ENCODE measurements around the gene IRF4.

IRF4 gene

GRCh38 chr6:408148-408547 is 16.6 kb downstream of the IRF4 start:
- Mint-ChIP-seq H3K9me3 (peaks cover 34% of the 10 kb centered on the region), H3K27ac (no peak overlapping the region), H3K4me1 (peaks cover 61% of the 10 kb centered on the region), H3K36me3 (ENCODE audit: low read depth) (peaks cover 14% of the 10 kb centered on the region), H3K27me3 (ENCODE audit: low read depth, poor library complexity) (peaks cover 12% of the 10 kb centered on the region), H3K4me3 (no peak overlapping the region)
- TF ChIP-seq CTCF (IDR thresholded peaks at IDR 0.05): no peak
- no peak for DNase-seq

GRCh38 chr6:408599-409102 is 17.1 kb downstream of the IRF4 start:
- peak; percentile 35 for TF ChIP-seq CTCF (IDR thresholded peaks at IDR 0.05)
- peaks cover 35% of the 10 kb centered on the region for H3K9me3 Mint-ChIP-seq
- DNase-seq: peak; percentile 56
- H3K36me3 Mint-ChIP-seq (ENCODE audit: low read depth): peaks cover 14% of the 10 kb centered on the region
- H3K4me3 Mint-ChIP-seq: no peak overlapping the region
- H3K27ac Mint-ChIP-seq: peak overlapping the region; percentile 55
- H3K27me3 Mint-ChIP-seq (ENCODE audit: low read depth, poor library complexity): peaks cover 7% of the 10 kb centered on the region
- H3K4me1 Mint-ChIP-seq: peaks cover 63% of the 10 kb centered on the region

- H3K4me1 Mint-ChIP-seq: peaks cover 63% of the 10 kb centered on the region
- no peak overlapping the region for H3K4me3 Mint-ChIP-seq
- peaks cover 3% of the 10 kb centered on the region for H3K27me3 Mint-ChIP-seq (ENCODE audit: low read depth, poor library complexity)
- TF ChIP-seq CTCF (IDR thresholded peaks at IDR 0.05): no peak
- H3K36me3 Mint-ChIP-seq (ENCODE audit: low read depth): peaks cover 8% of the 10 kb centered on the region
- H3K27ac Mint-ChIP-seq: no peak overlapping the region
- DNase-seq: no peak
- H3K9me3 Mint-ChIP-seq: peaks cover 35% of the 10 kb centered on the region
Observed at GRCh38 chr6:409370-409972, 17.9 kb downstream of the IRF4 start.

GRCh38 chr6:410555-411395 is 19.2 kb downstream of the IRF4 start:
- Mint-ChIP-seq H3K9me3 (peaks cover 38% of the 10 kb centered on the region), H3K27ac (peak overlapping the region; percentile 40), H3K27me3 (ENCODE audit: low read depth, poor library complexity) (peaks cover 6% of the 10 kb centered on the region), H3K36me3 (ENCODE audit: low read depth) (peaks cover 15% of the 10 kb centered on the region), H3K4me1 (peaks cover 56% of the 10 kb centered on the region), H3K4me3 (peak overlapping the region; percentile 33)
- DNase-seq: no peak
- no peak for TF ChIP-seq CTCF (IDR thresholded peaks at IDR 0.05)

- Mint-ChIP-seq H3K27me3 (ENCODE audit: low read depth, poor library complexity) (peaks cover 12% of the 10 kb centered on the region), H3K4me3 (peak overlapping the region; percentile 44), H3K9me3 (peaks cover 43% of the 10 kb centered on the region), H3K4me1 (peaks cover 56% of the 10 kb centered on the region), H3K27ac (peak overlapping the region; percentile 68), H3K36me3 (ENCODE audit: low read depth) (peaks cover 16% of the 10 kb centered on the region)
- no peak for TF ChIP-seq CTCF (IDR thresholded peaks at IDR 0.05)
- peak; percentile 39 for DNase-seq
Observed at GRCh38 chr6:411402-412145, 20.0 kb downstream of the IRF4 start.
